Measurements from ENCODE around the gene FNDC5.

GRCh38 chr1:32855861-32856617, 14.7 kb downstream of the FNDC5 start:
- no peak for TF ChIP-seq CTCF (IDR thresholded peaks at IDR 0.05)
- TF ChIP-seq RFX5 (IDR thresholded peaks at IDR 0.05): no peak
- no peak for TF ChIP-seq CBX2 (IDR thresholded peaks at IDR 0.05; ENCODE audit: borderline replicate concordance, low read depth)
